ENCODE data around the gene ZNF83. TPM values are rescaled to one million over a fixed set of nuclear protein-coding genes. Genes with fewer than 3 reads are reported as not detected.
"Not testable (repeated sequence)": the region's sequence is repeated elsewhere in the genome, so short reads cannot be mapped to it uniquely, and the experiment has no call there.

The ZNF83 gene
- total RNA-seq, 1 donor from 2014 or later = 43.7 TPM

DNA sequence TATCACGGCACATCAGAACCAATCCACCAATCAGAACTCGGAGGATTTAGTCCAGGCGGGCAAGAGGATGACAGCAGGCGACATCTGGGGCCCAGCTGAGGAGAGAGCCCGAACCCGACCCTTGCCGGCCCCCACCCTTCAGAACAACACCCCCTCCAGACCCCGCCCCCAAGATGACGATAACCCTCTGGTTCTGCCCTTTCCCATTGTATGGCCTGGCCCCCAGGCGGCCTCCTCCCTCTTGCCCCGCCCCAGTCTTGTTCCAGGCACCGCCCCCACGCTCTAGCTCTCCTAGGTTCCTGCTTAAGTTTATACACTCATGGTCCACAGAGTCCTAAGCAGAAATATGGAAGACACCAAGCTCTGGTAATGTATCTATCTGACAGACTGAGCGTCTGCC lies 2.8 kb upstream of the ZNF83 start:
- Histone ChIP-seq H3K36me3 (no peaks in the 10 kb centered on the region), H3K4me1 (peaks cover 9% of the 10 kb centered on the region), H3K27ac (no peak overlapping the region), H3K9me3 (no peaks in the 10 kb centered on the region), H3K27me3 (no peaks in the 10 kb centered on the region), H3K4me3 (no peak overlapping the region)
- no peak for DNase-seq
- TF ChIP-seq, protein P1, sequence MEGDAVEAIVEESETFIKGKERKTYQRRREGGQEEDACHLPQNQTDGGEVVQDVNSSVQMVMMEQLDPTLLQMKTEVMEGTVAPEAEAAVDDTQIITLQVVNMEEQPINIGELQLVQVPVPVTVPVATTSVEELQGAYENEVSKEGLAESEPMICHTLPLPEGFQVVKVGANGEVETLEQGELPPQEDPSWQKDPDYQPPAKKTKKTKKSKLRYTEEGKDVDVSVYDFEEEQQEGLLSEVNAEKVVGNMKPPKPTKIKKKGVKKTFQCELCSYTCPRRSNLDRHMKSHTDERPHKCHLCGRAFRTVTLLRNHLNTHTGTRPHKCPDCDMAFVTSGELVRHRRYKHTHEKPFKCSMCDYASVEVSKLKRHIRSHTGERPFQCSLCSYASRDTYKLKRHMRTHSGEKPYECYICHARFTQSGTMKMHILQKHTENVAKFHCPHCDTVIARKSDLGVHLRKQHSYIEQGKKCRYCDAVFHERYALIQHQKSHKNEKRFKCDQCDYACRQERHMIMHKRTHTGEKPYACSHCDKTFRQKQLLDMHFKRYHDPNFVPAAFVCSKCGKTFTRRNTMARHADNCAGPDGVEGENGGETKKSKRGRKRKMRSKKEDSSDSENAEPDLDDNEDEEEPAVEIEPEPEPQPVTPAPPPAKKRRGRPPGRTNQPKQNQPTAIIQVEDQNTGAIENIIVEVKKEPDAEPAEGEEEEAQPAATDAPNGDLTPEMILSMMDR (IDR thresholded peaks at IDR 0.05) = no peak
- ATAC-seq = no peak
- intact Hi-C loops (cut with DNase I) = no loop called here

DNA sequence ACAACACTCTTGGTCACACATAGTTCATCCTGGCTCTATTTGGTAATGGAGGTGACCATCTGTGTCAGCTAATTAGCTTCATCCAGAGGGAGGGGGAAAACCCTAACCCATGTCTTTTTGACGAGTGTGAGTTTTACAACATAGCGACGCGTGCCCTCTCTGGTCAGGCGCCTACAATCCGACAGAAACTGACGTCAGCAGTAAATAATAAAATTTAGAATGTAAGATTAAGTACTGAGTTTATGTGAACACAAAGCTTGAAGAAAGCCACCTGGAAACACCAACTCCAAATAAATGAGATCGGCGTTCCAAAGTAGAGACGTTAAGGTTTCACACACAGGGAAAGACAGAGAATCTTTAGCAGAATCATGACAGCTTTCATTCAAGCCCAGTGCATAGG lies 1.8 kb upstream of the ZNF83 start:
- Histone ChIP-seq H3K9me3 (no peaks in the 10 kb centered on the region), H3K36me3 (no peaks in the 10 kb centered on the region), H3K27me3 (no peaks in the 10 kb centered on the region), H3K4me1 (peaks cover 9% of the 10 kb centered on the region), H3K27ac (no peak overlapping the region), H3K4me3 (no peak overlapping the region)
- TF ChIP-seq, protein P1 (IDR thresholded peaks at IDR 0.05) = no peak
- no peak for ATAC-seq
- DNase-seq = no peak
- intact Hi-C loops (cut with DNase I) = no loop called here

DNA sequence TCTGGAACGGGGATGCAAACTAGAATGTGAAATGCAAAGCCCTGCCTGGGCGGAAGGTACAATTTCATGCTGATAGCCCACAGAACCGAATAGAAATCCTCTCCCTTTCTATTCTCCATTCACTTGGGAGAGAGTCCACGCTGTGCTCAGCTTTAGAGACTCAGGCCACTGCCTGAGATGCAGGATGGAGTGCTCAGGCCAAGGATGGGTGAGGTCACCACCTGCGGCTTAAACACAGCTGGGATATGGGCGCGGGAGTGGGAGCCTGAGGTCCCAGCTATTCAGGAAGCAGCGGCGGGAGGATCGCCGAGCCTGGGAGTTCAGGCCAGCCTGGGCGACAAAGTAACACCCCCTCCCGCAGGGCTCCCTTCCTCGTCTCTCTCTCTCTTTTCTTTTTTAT lies 446 bp upstream of the ZNF83 start:
- TF ChIP-seq, protein P1 (IDR thresholded peaks at IDR 0.05) = no peak
- ATAC-seq (peak; percentile 4), DNase-seq (no peak)
- H3K36me3 ChIP-seq = peaks cover 6% of the 10 kb centered on the region
- H3K4me3 ChIP-seq = peak overlapping the region; percentile 65
- H3K4me1 ChIP-seq = peaks cover 9% of the 10 kb centered on the region
- H3K27ac ChIP-seq = no peak overlapping the region
- H3K9me3 ChIP-seq = no peaks in the 10 kb centered on the region
- intact Hi-C loops (cut with DNase I) = no loop called here
- H3K27me3 ChIP-seq = no peaks in the 10 kb centered on the region

DNA sequence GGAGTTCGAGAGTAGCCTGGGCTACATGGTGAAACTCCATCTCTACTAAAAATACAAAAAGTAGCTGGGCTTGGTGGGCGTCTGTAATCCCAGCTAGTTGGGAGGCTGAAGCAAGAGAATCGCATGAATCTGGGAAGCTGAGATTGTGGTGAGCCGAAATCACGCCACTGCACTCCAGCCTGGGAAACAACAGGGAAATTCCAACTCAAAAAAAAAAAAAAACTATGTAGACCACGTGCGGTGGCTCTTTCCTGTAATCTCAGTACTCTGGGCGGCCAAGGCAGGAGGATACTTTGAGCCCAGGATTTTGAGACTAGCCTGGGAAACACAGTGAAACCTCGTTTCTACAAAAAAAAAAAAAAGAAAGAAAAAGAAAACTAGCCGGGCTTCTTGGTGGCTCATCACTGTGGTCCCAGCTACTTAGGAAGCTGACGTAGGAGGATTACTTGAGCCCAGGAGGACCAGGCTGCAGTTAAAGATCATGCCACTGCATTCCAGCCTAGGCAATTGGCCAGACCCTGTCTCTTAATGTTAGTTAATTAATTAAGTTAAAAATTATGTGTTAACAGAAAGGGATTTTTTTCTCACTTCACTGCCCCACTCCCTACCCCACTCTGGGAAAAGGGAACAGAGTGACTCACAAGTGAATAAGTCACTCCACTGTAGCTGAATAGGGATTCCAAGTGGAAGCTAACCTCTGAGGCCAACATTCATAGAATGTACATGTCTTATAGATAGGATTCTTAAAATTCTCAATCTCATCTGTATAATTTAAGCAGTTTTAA lies 2.2 kb downstream of the ZNF83 start:
- H3K36me3 ChIP-seq = peaks cover 6% of the 10 kb centered on the region
- intact Hi-C loops (cut with DNase I) = no loop called here
- ATAC-seq (no peak), DNase-seq (no peak)
- H3K4me3 ChIP-seq = no peak overlapping the region
- TF ChIP-seq, protein P1 (IDR thresholded peaks at IDR 0.05) = no peak
- no peaks in the 10 kb centered on the region for H3K27me3 ChIP-seq
- peak overlapping the region; percentile 6 for H3K27ac ChIP-seq
- peaks cover 9% of the 10 kb centered on the region for H3K4me1 ChIP-seq
- H3K9me3 ChIP-seq = no peaks in the 10 kb centered on the region

DNA sequence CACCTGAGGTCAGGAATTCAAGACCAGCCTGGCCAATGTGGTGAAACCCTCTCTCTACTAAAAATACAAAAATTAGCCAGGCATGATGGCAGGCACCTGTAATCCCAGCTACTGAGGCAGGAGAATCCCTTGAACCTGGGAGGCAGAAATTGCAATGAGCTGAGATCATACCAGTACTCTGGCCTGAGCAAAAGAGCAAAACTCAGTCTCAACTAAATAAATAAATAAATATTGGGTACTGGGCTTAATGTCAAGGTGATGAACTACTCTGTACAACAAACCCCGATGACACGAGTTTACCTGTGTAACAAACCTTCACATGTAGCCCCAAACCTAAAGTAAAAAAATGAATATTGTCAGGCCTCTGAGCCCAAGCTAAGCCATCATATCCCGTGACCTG lies 10.7 kb downstream of the ZNF83 start:
- DNase-seq; H3K27ac ChIP-seq; ATAC-seq; H3K9me3 ChIP-seq; H3K4me1 ChIP-seq; H3K27me3 ChIP-seq; intact Hi-C loops (cut with DNase I); H3K4me3 ChIP-seq: not testable (repeated sequence)
- H3K36me3 ChIP-seq = peaks cover 24% of the 10 kb centered on the region

DNA sequence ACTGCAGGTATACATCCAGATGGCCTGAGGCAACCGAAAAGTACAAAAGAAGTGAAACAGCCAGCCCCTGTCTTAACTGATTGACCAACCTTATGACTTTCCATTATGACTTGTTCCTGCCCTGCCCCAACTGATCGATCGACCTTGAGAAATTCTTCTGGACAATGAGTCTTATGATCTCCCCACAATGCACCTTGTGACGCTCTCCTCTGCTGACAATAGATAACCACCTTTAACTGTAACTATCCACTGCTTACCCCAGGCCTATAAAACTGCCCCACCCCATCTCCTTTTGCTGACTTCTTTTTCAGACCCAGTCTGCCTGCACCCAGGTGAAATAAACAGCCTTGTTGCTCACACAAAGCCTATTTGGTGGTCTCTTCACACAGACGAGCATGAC lies 11.2 kb downstream of the ZNF83 start:
- ATAC-seq = no peak
- Histone ChIP-seq H3K36me3 (peaks cover 27% of the 10 kb centered on the region), H3K27ac (no peak overlapping the region), H3K4me3 (no peak overlapping the region), H3K4me1 (no peaks in the 10 kb centered on the region), H3K27me3 (no peaks in the 10 kb centered on the region), H3K9me3 (no peaks in the 10 kb centered on the region)
- DNase-seq = no peak
- TF ChIP-seq, protein P1 (IDR thresholded peaks at IDR 0.05) = no peak
- intact Hi-C loops (cut with DNase I) = no loop called here

Data from upper lobe of right lung (tissue), 1 donor.